ENCODE results near the gene SYNC. TPM values are rescaled to one million over a fixed set of nuclear protein-coding genes. Genes with fewer than 3 reads are reported as not detected.

The SYNC gene
- total and polyA plus RNA-seq, 10 of the 15 experiments (the other 5 are each of a cell fraction or from before 2014, with no cell fraction given): 0.04 to 0.12 (median 0.05) TPM; not detected in 7

GRCh38 chr1:32665915-32666314 is 36.7 kb downstream of the SYNC start:
- H3K4me3 ChIP-seq: no peak overlapping the region
- TF ChIP-seq JUNB (IDR thresholded peaks at IDR 0.05) (no peak), ASH2L (IDR thresholded peaks at IDR 0.05; ENCODE audit: borderline replicate concordance, low read depth) (no peak), TCF12 (IDR thresholded peaks at IDR 0.05; ENCODE audit: low read depth, low read length) (no peak), MEF2B (IDR thresholded peaks at IDR 0.05; ENCODE audit: partially characterized antibody, poor library complexity, severe bottlenecking) (no peak), BCL11A (IDR thresholded peaks at IDR 0.05; ENCODE audit: low read depth, low read length) (no peak), CEBPB (IDR thresholded peaks at IDR 0.05; ENCODE audit: borderline replicate concordance in 1 of 2, low read depth in 2 of 2, low read length in 2 of 2) (no peak), HDAC6 (IDR thresholded peaks at IDR 0.05; ENCODE audit: unreplicated experiment) (no peak), ATF7 (IDR thresholded peaks at IDR 0.05; ENCODE audit: low read depth) (no peak), GABPA (IDR thresholded peaks at IDR 0.05; ENCODE audit: low read depth) (no peak), PBX3 (IDR thresholded peaks at IDR 0.05; ENCODE audit: insufficient replicate concordance, low read depth, low read length) (no peak), YBX1 (IDR thresholded peaks at IDR 0.05) (no peak), NFYA (IDR thresholded peaks at IDR 0.05; ENCODE audit: borderline replicate concordance, low read depth, low read length) (no peak)
- TF ChIP-seq, protein P1, sequence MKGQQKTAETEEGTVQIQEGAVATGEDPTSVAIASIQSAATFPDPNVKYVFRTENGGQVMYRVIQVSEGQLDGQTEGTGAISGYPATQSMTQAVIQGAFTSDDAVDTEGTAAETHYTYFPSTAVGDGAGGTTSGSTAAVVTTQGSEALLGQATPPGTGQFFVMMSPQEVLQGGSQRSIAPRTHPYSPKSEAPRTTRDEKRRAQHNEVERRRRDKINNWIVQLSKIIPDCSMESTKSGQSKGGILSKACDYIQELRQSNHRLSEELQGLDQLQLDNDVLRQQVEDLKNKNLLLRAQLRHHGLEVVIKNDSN (IDR thresholded peaks at IDR 0.05; ENCODE audit: borderline replicate concordance, extremely low read length, insufficient read depth, low read depth, low read length): no peak
- TF ChIP-seq, protein P2, sequence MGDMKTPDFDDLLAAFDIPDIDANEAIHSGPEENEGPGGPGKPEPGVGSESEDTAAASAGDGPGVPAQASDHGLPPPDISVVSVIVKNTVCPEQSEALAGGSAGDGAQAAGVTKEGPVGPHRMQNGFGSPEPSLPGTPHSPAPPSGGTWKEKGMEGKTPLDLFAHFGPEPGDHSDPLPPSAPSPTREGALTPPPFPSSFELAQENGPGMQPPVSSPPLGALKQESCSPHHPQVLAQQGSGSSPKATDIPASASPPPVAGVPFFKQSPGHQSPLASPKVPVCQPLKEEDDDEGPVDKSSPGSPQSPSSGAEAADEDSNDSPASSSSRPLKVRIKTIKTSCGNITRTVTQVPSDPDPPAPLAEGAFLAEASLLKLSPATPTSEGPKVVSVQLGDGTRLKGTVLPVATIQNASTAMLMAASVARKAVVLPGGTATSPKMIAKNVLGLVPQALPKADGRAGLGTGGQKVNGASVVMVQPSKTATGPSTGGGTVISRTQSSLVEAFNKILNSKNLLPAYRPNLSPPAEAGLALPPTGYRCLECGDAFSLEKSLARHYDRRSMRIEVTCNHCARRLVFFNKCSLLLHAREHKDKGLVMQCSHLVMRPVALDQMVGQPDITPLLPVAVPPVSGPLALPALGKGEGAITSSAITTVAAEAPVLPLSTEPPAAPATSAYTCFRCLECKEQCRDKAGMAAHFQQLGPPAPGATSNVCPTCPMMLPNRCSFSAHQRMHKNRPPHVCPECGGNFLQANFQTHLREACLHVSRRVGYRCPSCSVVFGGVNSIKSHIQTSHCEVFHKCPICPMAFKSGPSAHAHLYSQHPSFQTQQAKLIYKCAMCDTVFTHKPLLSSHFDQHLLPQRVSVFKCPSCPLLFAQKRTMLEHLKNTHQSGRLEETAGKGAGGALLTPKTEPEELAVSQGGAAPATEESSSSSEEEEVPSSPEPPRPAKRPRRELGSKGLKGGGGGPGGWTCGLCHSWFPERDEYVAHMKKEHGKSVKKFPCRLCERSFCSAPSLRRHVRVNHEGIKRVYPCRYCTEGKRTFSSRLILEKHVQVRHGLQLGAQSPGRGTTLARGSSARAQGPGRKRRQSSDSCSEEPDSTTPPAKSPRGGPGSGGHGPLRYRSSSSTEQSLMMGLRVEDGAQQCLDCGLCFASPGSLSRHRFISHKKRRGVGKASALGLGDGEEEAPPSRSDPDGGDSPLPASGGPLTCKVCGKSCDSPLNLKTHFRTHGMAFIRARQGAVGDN (IDR thresholded peaks at IDR 0.05): no peak
- no peak for ATAC-seq
- no peak for DNase-seq (ENCODE audit: low read depth, low spot score)
- no TSS peak for BruUV-seq (replicated peaks)
- H3K9ac ChIP-seq (ENCODE audit: control insufficient read depth, insufficient read depth, low read length): no peak overlapping the region
- intact Hi-C loops (cut with micrococcal nuclease; ENCODE audit: unreplicated experiment) (no loop called here), in situ Hi-C loops (cut with MboI) (no loop called here)
- SMC1A ChIA-PET (ENCODE audit: uncharacterized antibody, unreplicated experiment): interaction anchor here (1.5 kb wide), 1 partner anchor 145 kb away, joined by 3 read pairs; no protein-coding TSS in a partner anchor
- peaks cover 2 to 31% of the 10 kb centered on the region in 2 experiments for H3K36me3 ChIP-seq (ENCODE audit: control insufficient read depth in 2 of 2, insufficient read depth in 2 of 2, low read length in 1 of 2)
- POLR2A ChIA-PET: no interaction called here
- no peaks in the 10 kb centered on the region for H3K27me3 ChIP-seq (replicated peaks in 1 of 2; ENCODE audit: control insufficient read depth in 2 of 2, insufficient read depth in 2 of 2, low read length in 1 of 2)
- 5% methylated on average over 1 of the region's 1 CpG for WGBS (ENCODE audit: insufficient coverage, insufficient replicate concordance, low lambda C conversion rate, missing lambda C conversion rate)
- H3K27ac ChIP-seq (ENCODE audit: control insufficient read depth, insufficient read depth): no peak overlapping the region
- H2AFZ ChIP-seq (ENCODE audit: control insufficient read depth, low read depth, low read length): no peak overlapping the region
- H3K4me1 ChIP-seq (ENCODE audit: control insufficient read depth, insufficient read depth, low read length): no peaks in the 10 kb centered on the region
- CTCF ChIA-PET: interaction anchor here (1.0 kb wide), 1 partner anchor 146 kb away, joined by 3 read pairs; no protein-coding TSS in a partner anchor
- no peaks in the 10 kb centered on the region for H4K20me1 ChIP-seq (ENCODE audit: control insufficient read depth, insufficient read depth)
- RAD21 ChIA-PET (ENCODE audit: unreplicated experiment): no interaction called here
- no peak for FAIRE-seq
- H3K9me3 ChIP-seq (replicated peaks; ENCODE audit: control insufficient read depth, insufficient read depth, low read length): no peaks in the 10 kb centered on the region; the same call in 2 of the 3 replicates
- H3K4me2 ChIP-seq (ENCODE audit: control insufficient read depth, insufficient read depth): no peak overlapping the region
- peaks cover 1% of the 10 kb centered on the region for H3K79me2 ChIP-seq (ENCODE audit: control insufficient read depth, insufficient read depth, low read length)

Data from GM12878 (cell line).